Hepatocyte (in vitro differentiated cells): ENCODE results near the gene ELF3. TPM values are rescaled to one million over a fixed set of nuclear protein-coding genes. Genes with fewer than 3 reads are reported as not detected.

Source experiments
- DNase-seq: peaks from one replicate; pipeline ENCODE4 v3.0.0-alpha.2; 2016; ENCODE audit warnings: low spot score
- H2AFZ ChIP-seq: fragments of 200-600 bp; sonication (generic); 2 replicates; pipeline ENCODE4 v1.6.0; 2016; ENCODE audit warnings: antibody characterized with exemption, mild to moderate bottlenecking
- H3K27ac ChIP-seq: fragments of 200-600 bp; sonication (generic); 2 replicates; pipeline ENCODE4 v1.5.1; 2016; ENCODE audit warnings: mild to moderate bottlenecking
- H3K27me3 ChIP-seq: fragments of 200-600 bp; sonication (generic); 2 replicates; pipeline ENCODE4 v1.6.1; 2016
- H3K36me3 ChIP-seq: fragments of 200-600 bp; sonication (generic); replicated peaks from 2 replicates; pipeline ENCODE4 v1.5.1; 2016; ENCODE audit warnings: low read depth; ENCODE audit not compliant: insufficient read depth
- H3K4me1 ChIP-seq: fragments of 200-600 bp; sonication (generic); 2 replicates; pipeline ENCODE4 v1.5.1; 2016; ENCODE audit warnings: mild to moderate bottlenecking, moderate library complexity; ENCODE audit not compliant: insufficient read depth
- H3K4me2 ChIP-seq: fragments of 200-600 bp; sonication (generic); 2 replicates; pipeline ENCODE4 v1.6.0; 2016
- H3K4me3 ChIP-seq: fragments of 200-600 bp; sonication (generic); 2 replicates; pipeline ENCODE4 v1.5.1; 2016; ENCODE audit warnings: mild to moderate bottlenecking
- H3K79me2 ChIP-seq: fragments of 200-600 bp; sonication (generic); 2 replicates; pipeline ENCODE4 v1.6.0; 2017; ENCODE audit warnings: mild to moderate bottlenecking
- H3K9me2 ChIP-seq: fragments of 200-600 bp; sonication (generic); replicated peaks from 2 replicates; pipeline ENCODE4 v1.6.0; 2017; ENCODE audit warnings: mild to moderate bottlenecking; ENCODE audit not compliant: insufficient read depth
- H3K9me3 ChIP-seq: fragments of 200-600 bp; sonication (generic); 2 replicates; pipeline ENCODE4 v1.5.1; 2016; ENCODE audit warnings: low read depth, mild to moderate bottlenecking
- H4K20me1 ChIP-seq: fragments of 200-600 bp; sonication (generic); 2 replicates; pipeline ENCODE4 v1.6.0; 2016; ENCODE audit warnings: mild to moderate bottlenecking; ENCODE audit not compliant: insufficient read depth, poor library complexity, severe bottlenecking
- EZH2 ChIP-seq: fragments of 200-600 bp; sonication (generic); IDR thresholded peaks from 2 replicates; pipeline ENCODE4 v1.6.1; 2016; ENCODE audit warnings: antibody characterized with exemption, mild to moderate bottlenecking, borderline replicate concordance
- EZH2phosphoT487 ChIP-seq: fragments of 200-600 bp; sonication (generic); IDR thresholded peaks from one replicate; pipeline ENCODE4 v1.6.1; 2018; ENCODE audit warnings: antibody characterized with exemption, mild to moderate bottlenecking, low read depth, moderate library complexity; ENCODE audit not compliant: unreplicated experiment, severe bottlenecking
- WGBS: methylation state at CpG from one replicate; pipeline ENCODE4 v1.1.6; 2016; ENCODE audit warnings: low lambda C conversion rate; ENCODE audit errors: missing lambda C conversion rate; 5-methylcytosine and 5-hydroxymethylcytosine counted together
- polyA plus RNA-seq: library from polyadenylated mRNA; unstranded; fragments of >200 nt; fragmentation: Nextera tagmentation; extraction: Ambion mirVana; gene quantifications from 2 replicates; pipeline ENCODE4 v1.2.1, GENCODE V29; 2016
- total RNA-seq: library from RNA; depleted of rRNA; stranded (reverse); fragments of >200 nt; gene quantifications from 2 replicates; pipeline ENCODE4 v1.2.3, GENCODE V29; 2014
- TF ChIP-seq, protein P1 (sequence below): fragments of 200-600 bp; sonication (generic); IDR thresholded peaks from 2 replicates; pipeline ENCODE4 v1.5.1; 2016; ENCODE audit warnings: antibody characterized with exemption, mild to moderate bottlenecking; ENCODE audit not compliant: poor library complexity

Gene ELF3
- total and polyA plus RNA-seq, 2 experiments from 2014 or later = 333 to 367 TPM

DNA sequence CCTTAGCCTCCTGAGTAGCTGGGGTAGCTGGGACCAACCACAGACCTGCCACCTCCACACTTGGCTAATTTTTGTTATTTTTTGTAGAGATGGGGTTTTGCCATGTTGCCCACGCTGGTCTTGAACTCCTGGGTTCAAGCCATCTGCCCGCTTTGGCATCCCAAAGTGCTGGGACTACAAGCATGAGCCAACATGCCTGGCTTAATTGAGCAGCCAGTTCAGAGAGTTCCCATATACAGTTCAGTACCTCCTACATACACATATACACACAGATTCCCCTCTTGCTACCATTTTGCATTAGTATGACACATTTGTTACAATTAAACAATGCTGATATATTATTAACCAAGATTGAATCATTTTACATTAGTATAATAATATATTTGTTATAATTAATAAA is 25.0 kb upstream of the ELF3 start:
- Histone ChIP-seq H3K9me2 (no peaks in the 10 kb centered on the region), H2AFZ (no peak overlapping the region), H3K79me2 (peaks cover 53% of the 10 kb centered on the region), H3K27me3 (no peaks in the 10 kb centered on the region), H3K9me3 (no peaks in the 10 kb centered on the region), H3K4me1 (peaks cover 9% of the 10 kb centered on the region), H3K27ac (no peak overlapping the region), H3K4me3 (no peak overlapping the region), H3K36me3 (no peaks in the 10 kb centered on the region), H3K4me2 (no peak overlapping the region), H4K20me1 (peaks cover 25% of the 10 kb centered on the region)
- WGBS = 64% methylated on average over 2 of the region's 2 CpGs
- no peak for DNase-seq
- TF ChIP-seq EZH2phosphoT487 (no peak), EZH2 (no peak)
- TF ChIP-seq, protein P1, sequence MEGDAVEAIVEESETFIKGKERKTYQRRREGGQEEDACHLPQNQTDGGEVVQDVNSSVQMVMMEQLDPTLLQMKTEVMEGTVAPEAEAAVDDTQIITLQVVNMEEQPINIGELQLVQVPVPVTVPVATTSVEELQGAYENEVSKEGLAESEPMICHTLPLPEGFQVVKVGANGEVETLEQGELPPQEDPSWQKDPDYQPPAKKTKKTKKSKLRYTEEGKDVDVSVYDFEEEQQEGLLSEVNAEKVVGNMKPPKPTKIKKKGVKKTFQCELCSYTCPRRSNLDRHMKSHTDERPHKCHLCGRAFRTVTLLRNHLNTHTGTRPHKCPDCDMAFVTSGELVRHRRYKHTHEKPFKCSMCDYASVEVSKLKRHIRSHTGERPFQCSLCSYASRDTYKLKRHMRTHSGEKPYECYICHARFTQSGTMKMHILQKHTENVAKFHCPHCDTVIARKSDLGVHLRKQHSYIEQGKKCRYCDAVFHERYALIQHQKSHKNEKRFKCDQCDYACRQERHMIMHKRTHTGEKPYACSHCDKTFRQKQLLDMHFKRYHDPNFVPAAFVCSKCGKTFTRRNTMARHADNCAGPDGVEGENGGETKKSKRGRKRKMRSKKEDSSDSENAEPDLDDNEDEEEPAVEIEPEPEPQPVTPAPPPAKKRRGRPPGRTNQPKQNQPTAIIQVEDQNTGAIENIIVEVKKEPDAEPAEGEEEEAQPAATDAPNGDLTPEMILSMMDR = no peak

DNA sequence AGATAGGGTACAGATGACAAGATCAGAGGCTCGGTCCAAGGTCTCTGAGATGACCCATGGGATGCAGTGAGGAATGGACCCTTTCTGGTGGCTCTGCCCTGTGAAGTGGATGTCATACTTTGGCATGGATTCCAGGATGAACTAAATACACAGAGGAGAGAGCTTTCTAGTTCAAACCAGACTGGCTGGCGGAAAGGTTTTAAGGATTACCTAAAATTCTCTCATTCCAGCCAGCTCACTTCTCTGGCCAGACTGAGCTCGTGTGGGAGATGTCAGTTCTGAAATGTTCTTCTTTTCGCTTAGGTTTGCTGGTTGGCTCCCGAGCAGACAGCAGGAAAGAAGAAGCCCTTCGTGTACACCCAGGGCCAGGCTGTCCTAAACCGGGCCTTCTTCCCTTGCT is 21.8 kb upstream of the ELF3 start:
- Histone ChIP-seq H3K4me2 (no peak overlapping the region), H3K9me3 (no peaks in the 10 kb centered on the region), H2AFZ (no peak overlapping the region), H3K4me1 (peaks cover 9% of the 10 kb centered on the region), H3K9me2 (no peaks in the 10 kb centered on the region), H3K36me3 (peaks cover 4% of the 10 kb centered on the region), H3K27me3 (no peaks in the 10 kb centered on the region), H4K20me1 (peaks cover 25% of the 10 kb centered on the region), H3K79me2 (peaks cover 52% of the 10 kb centered on the region), H3K4me3 (no peak overlapping the region), H3K27ac (no peak overlapping the region)
- DNase-seq = no peak
- TF ChIP-seq, protein P1 = no peak
- no peak for TF ChIP-seq EZH2
- no peak for TF ChIP-seq EZH2phosphoT487
- WGBS = 83% methylated on average over 7 of the region's 7 CpGs

DNA sequence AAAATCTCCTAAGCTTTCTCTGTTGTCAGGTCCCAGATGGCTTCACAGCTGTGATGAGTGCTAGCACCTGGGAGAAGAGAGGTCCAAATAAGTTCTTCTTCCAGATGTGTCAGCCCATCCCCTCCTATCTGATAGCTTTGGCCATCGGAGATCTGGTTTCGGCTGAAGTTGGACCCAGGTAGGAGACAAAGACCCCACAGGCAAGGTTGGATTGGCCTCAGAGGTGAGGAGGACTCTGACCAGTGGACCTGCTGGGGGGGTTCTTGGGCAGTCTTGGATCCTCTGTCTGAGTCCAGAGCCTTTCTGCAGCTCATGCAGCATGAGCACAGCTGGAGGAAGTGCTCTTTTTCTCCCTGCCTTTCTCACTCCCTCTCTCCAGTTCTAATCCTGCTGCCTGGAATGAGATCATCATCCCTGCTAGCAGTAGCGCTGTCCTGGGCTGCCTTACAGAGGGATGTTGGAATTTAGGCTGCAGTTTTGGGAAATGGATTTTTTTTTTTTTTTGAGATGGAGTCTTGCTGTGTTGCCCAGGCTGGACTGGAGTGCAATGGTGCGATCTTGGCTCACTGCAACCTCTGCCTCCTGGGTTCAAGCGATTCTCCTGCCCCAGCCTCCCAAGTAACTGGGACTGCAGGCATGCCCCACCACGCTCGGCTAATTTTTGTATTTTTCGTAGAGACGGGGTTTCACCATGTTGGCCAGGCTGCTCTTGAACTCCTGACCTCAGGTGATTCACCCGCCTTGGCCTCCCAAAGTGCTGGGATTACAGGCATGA is 20.8 kb upstream of the ELF3 start:
- Histone ChIP-seq H3K9me3 (no peaks in the 10 kb centered on the region), H3K27me3 (no peaks in the 10 kb centered on the region), H3K36me3 (peaks cover 4% of the 10 kb centered on the region), H3K4me3 (no peak overlapping the region), H3K79me2 (peaks cover 42% of the 10 kb centered on the region), H3K27ac (no peak overlapping the region), H3K4me2 (no peak overlapping the region), H4K20me1 (peaks cover 18% of the 10 kb centered on the region), H3K9me2 (no peaks in the 10 kb centered on the region), H2AFZ (no peak overlapping the region), H3K4me1 (peaks cover under 1% of the 10 kb centered on the region)
- TF ChIP-seq, protein P1 = no peak
- TF ChIP-seq EZH2phosphoT487 (no peak), EZH2 (no peak)
- no peak for DNase-seq
- 93% methylated on average over 10 of the region's 10 CpGs for WGBS
